GM12878 (cell line): ENCODE results near the gene SYNGR4.

Source experiments
- ATF3 ChIP-seq: IDR thresholded peaks from 2 replicates; pipeline ENCODE4 v1.6.1; 2011; ENCODE audit warnings: low read depth, mild to moderate bottlenecking, low read length, moderate library complexity, borderline replicate concordance; ENCODE audit errors: extremely low read depth
- CHD2 ChIP-seq: IDR thresholded peaks from 2 replicates; pipeline ENCODE4 v1.6.1; 2011; ENCODE audit warnings: low read depth, low read length, improper control_type of control experiment, borderline replicate concordance
- CHD4 ChIP-seq: fragments of 200-600 bp; sonication (generic); IDR thresholded peaks from 2 replicates; pipeline ENCODE4 v1.6.1; 2016; ENCODE audit warnings: mild to moderate bottlenecking
- ETV6 ChIP-seq, 2 experiments: fragments of 450-650 bp in 1 of 2; IDR thresholded peaks in 1 of 2; conservative IDR thresholded peaks in 1 of 2; 2 replicates each; pipeline ENCODE4 v1.6.1; 2014; ENCODE audit warnings: antibody characterized with exemption in 1 of 2, borderline replicate concordance in 1 of 2, low read depth in 1 of 2, mild to moderate bottlenecking in 1 of 2, moderate library complexity in 1 of 2
- HCFC1 ChIP-seq: fragments of 150-350 bp; IDR thresholded peaks from 2 replicates; pipeline ENCODE4 v1.6.1; 2014; ENCODE audit warnings: low read length
- HDAC2 ChIP-seq: fragments of 200-600 bp; sonication (generic); IDR thresholded peaks from 2 replicates; pipeline ENCODE4 v1.6.1; 2017
- KDM1A ChIP-seq: fragments of 200-600 bp; sonication (generic); IDR thresholded peaks from 2 replicates; pipeline ENCODE4 v1.6.1; 2016; ENCODE audit warnings: borderline replicate concordance
- MXI1 ChIP-seq: fragments of 150-350 bp; IDR thresholded peaks from 2 replicates; pipeline ENCODE4 v1.6.1; 2011; ENCODE audit warnings: low read depth, mild to moderate bottlenecking, inconsistent platforms, low read length, improper control_type of control experiment
- NFIC ChIP-seq: IDR thresholded peaks from 2 replicates; pipeline ENCODE4 v1.6.1; 2012; ENCODE audit warnings: low read depth, mild to moderate bottlenecking, inconsistent platforms, low read length, moderate library complexity
- NRF1 ChIP-seq: conservative IDR thresholded peaks from 2 replicates; pipeline ENCODE4 v1.6.1; 2011; ENCODE audit warnings: mild to moderate bottlenecking, low read depth, low read length, improper control_type of control experiment
- SP1 ChIP-seq: IDR thresholded peaks from one replicate; pipeline ENCODE4 v1.6.1; 2011; ENCODE audit warnings: low read depth, low read length
- TCF7 ChIP-seq: IDR thresholded peaks from 2 replicates; pipeline ENCODE4 v1.6.1; 2014; ENCODE audit warnings: antibody characterized with exemption, borderline replicate concordance
- ZBTB33 ChIP-seq: fragments of 450-650 bp; IDR thresholded peaks from 2 replicates; pipeline ENCODE4 v1.6.1; 2017; ENCODE audit warnings: mild to moderate bottlenecking
- TF ChIP-seq, protein P1 (sequence below), 3 experiments: IDR thresholded peaks in 2 of 3; conservative IDR thresholded peaks in 1 of 3; 2 replicates each; pipeline ENCODE4 v1.5.1; 2011; ENCODE audit warnings: low read depth in 3 of 3, low read length in 3 of 3, mild to moderate bottlenecking in 3 of 3, control low read depth in 2 of 3, moderate library complexity in 2 of 3, inconsistent platforms in 1 of 3, mixed read lengths in 1 of 3; ENCODE audit not compliant: control insufficient read depth in 2 of 3, insufficient read depth in 1 of 3; ENCODE audit errors: extremely low read depth in 1 of 3

DNA sequence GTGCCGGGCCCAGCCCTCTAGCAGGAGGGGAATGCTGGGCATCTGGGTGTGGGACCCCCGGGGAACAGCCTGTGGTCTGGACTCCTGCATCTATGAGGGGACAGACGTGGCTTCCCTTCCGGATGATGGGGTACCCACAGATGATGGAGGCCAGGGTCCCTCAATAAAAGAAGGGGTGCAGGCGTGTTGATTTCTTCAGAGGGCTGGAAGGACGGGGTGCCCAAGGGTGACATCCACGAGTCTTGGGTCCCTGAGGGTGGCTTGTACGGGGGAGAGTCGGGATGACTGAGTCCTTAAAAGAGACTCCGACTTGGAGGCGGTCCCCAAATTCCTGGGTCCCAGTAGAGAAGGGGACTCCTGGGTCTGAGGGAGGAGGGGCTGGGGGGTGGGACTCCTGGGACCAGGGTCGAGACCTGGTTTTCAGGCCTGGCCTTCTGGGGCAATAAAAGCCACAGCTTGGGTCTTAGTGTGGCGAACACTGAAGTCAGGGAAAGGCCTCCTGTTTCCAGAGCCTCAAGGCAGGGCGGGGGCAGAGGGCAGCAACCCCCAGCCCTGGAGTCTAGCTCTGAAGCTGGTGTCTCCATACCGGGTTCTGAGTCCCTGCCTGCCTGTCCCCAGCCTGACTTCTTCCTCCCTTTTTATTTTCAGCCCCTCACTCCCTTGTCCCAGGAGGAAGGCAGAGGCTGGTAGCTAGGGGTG lies 28.8 kb downstream of the SYNGR4 start:
- TF ChIP-seq, protein P1, sequence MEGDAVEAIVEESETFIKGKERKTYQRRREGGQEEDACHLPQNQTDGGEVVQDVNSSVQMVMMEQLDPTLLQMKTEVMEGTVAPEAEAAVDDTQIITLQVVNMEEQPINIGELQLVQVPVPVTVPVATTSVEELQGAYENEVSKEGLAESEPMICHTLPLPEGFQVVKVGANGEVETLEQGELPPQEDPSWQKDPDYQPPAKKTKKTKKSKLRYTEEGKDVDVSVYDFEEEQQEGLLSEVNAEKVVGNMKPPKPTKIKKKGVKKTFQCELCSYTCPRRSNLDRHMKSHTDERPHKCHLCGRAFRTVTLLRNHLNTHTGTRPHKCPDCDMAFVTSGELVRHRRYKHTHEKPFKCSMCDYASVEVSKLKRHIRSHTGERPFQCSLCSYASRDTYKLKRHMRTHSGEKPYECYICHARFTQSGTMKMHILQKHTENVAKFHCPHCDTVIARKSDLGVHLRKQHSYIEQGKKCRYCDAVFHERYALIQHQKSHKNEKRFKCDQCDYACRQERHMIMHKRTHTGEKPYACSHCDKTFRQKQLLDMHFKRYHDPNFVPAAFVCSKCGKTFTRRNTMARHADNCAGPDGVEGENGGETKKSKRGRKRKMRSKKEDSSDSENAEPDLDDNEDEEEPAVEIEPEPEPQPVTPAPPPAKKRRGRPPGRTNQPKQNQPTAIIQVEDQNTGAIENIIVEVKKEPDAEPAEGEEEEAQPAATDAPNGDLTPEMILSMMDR (IDR thresholded peaks at IDR 0.05 in 2 of 3, conservative IDR thresholded peaks at IDR 0.05 in 1 of 3; ENCODE audit: control insufficient read depth in 2 of 3, extremely low read depth in 1 of 3, insufficient read depth in 1 of 3, low read depth in 3 of 3, low read length in 3 of 3) = no peak
- TF ChIP-seq MXI1 (no peak), HCFC1 (no peak), ATF3 (no peak), ZBTB33 (no peak), NFIC (no peak), ETV6 (conservative IDR thresholded peaks at IDR 0.05 in 1 of 2, IDR thresholded peaks at IDR 0.05 in 1 of 2; ENCODE audit: borderline replicate concordance in 1 of 2, low read depth in 1 of 2) (no peak), SP1 (no peak), NRF1 (no peak), KDM1A (no peak), CHD4 (no peak), CHD2 (no peak), TCF7 (no peak), HDAC2 (no peak)
